Hippocampal formation (tissue), 2 donors: ENCODE data around the gene PCDHA12.
"Not testable (repeated sequence)": the region's sequence is repeated elsewhere in the genome, so short reads cannot be mapped to it uniquely, and the experiment has no call there.

ENCODE experiments used
- DNase-seq, 2 donors: peaks; one replicate each; lab custom pipeline; 2025; lab: John Stamatoyannopoulos, UW

PCDHA12 gene, protein sequence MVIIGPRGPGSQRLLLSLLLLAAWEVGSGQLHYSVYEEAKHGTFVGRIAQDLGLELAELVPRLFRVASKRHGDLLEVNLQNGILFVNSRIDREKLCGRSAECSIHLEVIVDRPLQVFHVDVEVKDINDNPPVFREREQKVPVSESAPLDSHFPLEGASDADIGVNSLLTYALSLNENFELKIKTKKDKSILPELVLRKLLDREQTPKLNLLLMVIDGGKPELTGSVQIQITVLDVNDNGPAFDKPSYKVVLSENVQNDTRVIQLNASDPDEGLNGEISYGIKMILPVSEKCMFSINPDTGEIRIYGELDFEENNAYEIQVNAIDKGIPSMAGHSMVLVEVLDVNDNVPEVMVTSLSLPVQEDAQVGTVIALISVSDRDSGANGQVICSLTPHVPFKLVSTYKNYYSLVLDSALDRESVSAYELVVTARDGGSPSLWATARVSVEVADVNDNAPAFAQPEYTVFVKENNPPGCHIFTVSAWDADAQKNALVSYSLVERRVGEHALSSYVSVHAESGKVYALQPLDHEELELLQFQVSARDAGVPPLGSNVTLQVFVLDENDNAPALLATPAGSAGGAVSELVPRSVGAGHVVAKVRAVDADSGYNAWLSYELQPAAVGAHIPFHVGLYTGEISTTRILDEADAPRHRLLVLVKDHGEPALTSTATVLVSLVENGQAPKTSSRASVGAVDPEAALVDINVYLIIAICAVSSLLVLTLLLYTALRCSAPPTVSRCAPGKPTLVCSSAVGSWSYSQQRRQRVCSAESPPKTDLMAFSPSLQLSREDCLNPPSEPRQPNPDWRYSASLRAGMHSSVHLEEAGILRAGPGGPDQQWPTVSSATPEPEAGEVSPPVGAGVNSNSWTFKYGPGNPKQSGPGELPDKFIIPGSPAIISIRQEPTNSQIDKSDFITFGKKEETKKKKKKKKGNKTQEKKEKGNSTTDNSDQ

DNA sequence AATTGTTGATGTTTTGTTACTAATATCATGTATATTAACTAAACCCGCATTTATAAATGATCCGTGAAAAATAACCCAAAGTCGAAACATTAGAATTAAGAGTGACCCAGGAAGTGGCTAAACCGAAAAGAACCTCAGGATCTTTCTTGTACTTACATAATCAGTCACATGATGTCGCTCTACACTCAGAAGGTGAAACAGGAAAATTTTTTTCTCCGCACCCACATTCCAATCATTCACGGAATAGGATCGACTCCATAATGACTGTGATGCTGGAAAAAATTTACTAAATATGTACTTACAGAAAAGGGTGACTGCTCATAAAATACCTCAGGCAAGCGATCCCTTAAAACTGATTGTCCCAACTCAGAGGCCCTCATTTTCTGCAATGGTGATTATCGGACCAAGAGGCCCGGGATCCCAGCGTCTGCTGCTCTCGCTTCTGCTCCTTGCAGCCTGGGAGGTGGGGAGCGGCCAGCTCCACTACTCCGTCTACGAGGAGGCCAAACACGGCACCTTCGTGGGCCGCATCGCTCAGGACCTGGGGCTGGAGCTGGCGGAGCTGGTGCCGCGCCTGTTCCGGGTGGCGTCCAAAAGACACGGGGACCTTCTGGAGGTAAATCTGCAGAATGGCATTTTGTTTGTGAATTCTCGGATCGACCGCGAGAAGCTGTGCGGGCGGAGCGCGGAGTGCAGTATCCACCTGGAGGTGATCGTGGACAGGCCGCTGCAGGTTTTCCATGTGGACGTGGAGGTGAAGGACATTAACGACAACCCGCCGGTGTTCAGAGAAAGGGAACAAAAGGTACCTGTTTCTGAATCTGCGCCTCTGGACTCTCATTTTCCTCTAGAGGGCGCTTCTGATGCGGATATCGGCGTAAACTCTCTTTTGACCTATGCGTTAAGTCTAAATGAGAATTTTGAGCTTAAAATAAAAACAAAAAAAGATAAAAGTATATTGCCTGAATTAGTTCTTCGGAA lies at the start of gene PCDHA12:
Gene PCDHA12, plus strand, starts transcription at position 224 of the 981 bp plus-strand sequence. Its CDS starts 165 bp downstream, at position 389.
- no peak for DNase-seq

DNA sequence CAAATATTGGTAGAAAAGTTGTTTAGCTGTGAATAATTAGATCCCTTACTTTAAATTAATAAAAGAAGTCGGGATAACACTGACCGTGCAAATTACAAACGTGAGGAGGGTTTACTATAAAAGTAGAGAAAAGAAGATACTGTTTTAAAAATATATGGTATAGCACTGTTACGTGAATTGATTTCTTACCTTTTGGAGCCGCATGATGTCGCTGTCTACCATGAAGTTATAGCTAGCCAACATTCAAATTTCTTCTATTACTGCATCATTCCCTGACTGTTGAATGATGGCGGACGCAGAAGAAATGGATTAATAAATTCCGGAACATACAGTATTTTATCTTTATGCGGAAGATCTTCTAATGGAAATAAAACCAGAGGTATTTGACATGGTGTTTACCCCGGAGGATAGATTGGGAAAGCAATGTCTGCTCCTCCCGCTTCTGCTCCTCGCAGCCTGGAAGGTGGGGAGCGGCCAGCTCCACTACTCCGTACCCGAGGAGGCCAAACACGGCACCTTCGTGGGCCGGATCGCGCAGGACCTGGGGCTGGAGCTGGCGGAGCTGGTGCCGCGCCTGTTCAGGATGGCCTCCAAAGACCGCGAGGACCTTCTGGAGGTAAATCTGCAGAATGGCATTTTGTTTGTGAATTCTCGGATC lies 47.3 kb upstream of the PCDHA12 start, which contains the start of gene PCDHA6:
Gene PCDHA6, plus strand, starts transcription at position 257 of the 658 bp plus-strand sequence. Its CDS starts 132 bp downstream, at position 389.
- DNase-seq: no peak

DNA sequence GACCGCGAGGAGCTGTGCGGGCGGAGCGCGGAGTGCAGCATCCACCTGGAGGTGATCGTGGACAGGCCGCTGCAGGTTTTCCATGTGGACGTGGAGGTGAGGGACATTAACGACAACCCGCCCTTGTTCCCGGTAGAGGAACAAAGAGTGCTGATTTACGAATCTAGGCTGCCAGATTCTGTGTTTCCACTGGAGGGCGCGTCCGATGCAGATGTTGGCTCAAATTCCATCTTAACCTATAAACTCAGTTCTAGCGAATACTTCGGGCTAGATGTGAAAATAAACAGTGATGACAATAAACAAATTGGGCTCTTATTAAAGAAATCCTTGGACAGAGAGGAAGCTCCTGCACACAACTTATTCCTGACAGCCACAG lies 46.8 kb upstream of the PCDHA12 start:
- DNase-seq: no peak

DNA sequence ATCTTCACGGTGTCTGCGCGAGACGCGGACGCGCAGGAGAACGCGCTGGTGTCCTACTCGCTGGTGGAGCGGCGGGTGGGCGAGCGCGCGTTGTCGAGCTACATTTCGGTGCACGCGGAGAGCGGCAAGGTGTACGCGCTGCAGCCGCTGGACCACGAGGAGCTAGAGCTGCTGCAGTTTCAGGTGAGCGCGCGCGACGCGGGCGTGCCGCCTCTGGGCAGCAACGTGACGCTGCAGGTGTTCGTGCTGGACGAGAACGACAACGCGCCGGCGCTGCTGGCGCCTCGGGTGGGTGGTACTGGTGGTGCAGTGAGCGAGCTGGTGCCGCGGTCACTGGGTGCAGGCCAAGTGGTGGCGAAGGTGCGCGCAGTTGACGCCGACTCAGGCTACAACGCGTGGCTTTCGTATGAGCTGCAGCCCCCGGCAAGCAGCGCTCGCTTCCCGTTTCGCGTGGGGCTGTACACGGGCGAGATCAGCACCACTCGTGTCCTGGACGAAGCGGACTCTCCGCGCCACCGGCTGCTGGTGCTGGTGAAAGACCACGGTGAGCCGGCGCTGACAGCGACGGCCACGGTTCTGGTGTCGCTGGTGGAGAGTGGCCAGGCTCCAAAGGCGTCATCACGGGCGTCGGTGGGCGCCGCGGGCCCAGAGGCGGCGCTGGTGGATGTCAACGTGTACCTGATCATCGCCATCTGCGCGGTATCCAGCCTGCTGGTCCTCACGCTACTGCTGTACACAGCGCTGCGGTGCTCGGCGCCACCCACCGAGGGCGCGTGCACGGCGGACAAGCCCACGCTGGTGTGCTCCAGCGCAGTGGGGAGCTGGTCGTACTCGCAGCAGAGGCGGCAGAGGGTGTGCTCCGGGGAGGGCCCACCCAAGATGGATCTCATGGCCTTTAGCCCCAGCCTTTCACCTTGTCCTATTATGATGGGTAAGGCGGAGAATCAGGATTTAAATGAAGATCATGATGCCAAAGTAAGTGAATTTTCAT lies 45.3 kb upstream of the PCDHA12 start:
- not testable (repeated sequence) for DNase-seq

DNA sequence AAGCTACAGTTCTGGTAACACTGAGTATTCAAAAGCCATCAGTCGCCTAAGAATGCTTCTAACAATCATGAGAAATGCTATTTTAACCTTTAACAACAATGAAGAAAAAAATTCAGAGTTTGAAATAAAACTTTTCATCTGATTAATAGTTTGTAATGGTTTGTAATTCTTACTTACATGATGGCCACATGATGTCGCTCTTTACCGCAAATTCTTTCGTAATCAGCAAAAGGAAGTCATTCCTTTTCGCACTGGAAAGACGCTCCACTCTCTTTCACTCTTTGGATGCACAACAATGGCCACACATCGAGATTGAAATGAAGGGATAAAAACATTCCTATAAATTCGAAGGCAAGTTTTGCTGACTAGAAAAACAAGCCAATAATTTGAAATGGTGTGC lies 41.1 kb upstream of the PCDHA12 start, which contains the start of gene PCDHA7:
Gene PCDHA7, plus strand, starts transcription at position 277 of the 400 bp plus-strand sequence. Its CDS starts 115 bp downstream, at position 392.
- DNase-seq: peak in 1 of 2 donors; percentile 9

DNA sequence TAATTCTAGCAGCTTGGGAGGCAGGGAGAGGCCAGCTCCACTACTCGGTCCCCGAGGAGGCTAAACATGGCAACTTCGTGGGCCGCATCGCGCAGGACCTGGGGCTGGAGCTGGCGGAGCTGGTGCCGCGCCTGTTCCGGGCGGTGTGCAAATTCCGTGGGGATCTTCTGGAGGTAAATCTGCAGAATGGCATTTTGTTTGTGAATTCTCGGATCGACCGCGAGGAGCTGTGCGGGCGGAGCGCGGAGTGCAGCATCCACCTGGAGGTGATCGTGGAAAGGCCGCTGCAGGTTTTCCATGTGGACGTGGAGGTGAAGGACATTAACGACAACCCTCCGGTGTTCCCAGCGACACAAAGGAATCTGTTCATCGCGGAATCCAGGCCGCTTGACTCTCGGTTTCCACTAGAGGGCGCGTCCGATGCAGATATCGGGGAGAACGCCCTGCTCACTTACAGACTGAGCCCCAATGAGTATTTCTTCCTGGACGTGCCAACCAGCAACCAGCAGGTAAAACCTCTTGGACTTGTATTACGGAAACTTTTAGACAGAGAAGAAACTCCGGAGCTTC lies 40.6 kb upstream of the PCDHA12 start:
- DNase-seq: not testable (repeated sequence)

DNA sequence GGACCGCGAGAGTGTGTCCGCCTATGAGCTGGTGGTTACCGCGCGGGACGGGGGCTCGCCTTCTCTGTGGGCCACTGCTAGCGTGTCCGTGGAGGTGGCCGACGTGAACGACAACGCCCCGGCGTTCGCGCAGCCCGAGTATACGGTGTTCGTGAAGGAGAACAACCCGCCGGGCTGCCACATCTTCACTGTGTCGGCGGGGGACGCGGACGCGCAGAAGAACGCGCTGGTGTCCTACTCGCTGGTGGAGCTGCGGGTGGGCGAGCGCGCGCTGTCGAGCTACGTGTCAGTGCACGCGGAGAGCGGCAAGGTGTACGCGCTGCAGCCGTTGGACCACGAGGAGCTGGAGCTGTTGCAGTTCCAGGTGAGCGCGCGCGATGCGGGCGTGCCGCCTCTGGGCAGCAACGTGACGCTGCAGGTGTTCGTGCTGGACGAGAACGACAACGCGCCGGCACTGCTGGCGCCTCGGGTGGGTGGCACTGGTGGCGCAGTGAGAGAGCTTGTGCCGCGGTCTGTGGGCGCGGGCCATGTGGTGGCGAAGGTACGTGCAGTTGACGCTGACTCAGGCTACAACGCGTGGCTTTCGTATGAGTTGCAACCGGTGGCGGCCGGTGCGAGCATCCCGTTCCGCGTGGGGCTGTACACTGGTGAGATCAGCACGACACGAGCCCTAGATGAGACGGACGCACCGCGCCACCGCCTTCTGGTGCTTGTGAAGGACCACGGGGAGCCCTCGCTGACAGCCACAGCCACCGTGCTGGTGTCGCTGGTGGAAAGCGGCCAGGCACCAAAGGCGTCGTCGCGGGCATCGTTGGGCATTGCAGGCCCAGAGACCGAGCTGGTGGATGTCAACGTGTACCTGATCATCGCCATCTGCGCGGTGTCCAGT lies 39.2 kb upstream of the PCDHA12 start:
- no peak for DNase-seq

DNA sequence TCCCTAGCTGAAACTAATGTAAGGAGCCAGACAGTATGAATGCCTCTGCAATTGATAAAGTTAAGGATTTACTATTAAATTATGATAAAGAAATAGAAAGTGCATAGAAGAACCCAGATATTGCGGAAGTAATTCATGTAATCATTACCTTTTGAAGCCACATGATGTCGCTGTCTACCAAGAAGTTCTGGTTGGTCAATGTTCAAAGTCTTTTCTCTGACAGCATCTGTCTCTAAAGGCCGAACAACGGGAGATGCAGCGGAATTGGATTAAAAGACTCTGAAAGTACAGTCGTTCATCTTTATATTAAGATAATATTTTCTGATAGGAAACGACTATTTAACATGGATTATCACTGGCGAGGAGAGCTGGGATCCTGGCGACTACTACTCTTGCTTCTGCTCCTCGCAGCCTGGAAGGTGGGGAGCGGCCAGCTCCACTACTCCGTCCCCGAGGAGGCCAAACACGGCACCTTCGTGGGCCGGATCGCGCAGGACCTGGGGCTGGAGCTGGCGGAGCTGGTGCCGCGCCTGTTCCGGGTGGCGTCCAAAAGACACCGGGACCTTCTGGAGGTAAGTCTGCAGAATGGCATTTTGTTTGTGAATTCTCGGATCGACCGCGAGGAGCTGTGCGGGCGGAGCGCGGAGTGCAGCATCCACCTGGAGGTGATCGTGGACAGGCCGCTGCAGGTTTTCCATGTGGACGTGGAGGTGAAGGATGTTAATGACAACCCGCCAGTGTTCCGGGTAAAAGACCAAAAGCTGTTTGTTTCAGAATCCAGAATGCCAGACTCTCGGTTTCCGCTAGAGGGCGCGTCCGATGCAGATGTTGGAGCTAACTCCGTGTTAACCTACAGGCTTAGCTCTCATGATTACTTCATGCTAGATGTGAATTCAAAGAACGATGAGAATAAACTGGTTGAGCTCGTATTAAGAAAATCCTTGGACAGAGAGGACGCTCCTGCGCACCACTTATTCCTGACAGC lies 33.8 kb upstream of the PCDHA12 start, which contains the start of gene PCDHA8:
Gene PCDHA8, plus strand, starts transcription at position 210 of the 985 bp plus-strand sequence. Its CDS starts 135 bp downstream, at position 345.
- peak; percentile 39 to 43 for DNase-seq

DNA sequence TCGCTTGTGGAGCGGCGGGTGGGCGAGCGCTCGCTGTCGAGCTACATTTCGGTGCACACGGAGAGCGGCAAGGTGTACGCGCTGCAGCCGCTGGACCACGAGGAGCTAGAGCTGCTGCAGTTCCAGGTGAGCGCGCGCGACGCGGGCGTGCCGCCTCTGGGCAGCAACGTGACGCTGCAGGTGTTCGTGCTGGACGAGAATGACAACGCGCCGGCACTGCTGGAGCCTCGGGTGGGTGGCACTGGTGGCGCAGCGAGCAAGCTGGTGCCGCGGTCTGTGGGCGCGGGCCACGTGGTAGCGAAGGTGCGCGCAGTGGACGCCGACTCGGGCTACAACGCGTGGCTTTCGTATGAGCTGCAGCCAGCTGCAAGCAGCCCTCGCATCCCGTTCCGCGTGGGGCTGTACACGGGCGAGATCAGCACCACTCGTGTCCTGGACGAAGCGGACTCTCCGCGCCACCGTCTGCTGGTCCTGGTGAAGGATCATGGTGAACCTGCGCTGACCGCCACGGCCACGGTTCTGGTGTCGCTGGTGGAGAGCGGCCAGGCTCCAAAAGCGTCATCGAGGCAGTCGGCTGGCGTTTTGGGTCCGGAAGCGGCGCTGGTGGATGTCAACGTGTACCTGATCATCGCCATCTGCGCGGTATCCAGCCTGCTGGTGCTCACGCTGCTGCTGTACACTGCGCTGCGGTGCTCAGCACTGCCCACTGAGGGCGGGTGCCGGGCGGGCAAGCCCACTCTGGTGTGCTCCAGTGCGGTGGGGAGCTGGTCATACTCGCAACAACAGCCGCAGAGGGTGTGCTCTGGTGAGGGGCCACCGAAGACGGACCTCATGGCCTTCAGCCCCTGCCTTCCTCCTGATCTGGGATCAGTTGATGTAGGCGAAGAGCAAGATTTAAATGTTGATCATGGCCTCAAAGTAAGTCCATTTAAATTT lies 32.0 kb upstream of the PCDHA12 start:
- DNase-seq: no peak

DNA sequence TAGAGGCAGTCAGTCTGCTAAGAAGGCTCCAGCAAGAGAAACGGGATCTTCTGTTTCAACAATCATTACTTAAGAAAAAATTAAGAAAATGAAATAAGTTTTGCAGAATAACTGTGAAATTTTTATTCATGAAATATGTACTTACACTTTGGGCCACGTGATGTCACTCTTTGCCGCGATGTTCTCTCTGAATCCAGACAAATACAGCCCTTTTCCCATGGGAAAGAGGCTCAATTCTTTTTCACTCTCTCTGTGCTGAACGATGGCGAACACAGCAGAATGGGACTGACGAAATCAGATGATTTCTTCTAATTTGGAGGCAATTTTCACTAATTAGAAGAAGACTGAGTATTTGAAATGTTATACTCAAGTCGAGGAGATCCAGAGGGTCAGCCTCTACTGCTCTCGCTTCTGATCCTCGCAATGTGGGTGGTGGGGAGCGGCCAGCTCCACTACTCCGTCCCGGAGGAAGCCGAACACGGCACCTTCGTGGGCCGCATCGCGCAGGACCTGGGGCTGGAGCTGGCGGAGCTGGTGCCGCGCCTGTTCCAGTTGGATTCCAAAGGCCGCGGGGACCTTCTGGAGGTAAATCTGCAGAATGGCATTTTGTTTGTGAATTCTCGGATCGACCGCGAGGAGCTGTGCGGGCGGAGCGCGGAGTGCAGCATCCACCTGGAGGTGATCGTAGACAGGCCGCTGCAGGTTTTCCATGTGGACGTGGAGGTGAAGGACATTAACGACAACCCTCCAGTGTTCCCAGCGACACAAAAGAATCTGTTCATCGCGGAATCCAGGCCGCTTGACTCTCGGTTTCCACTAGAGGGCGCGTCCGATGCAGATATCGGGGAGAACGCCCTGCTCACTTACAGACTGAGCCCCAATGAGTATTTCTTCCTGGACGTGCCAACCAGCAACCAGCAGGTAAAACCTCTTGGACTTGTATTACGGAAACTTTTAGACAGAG lies 26.7 kb upstream of the PCDHA12 start, which contains the start of gene PCDHA9:
Gene PCDHA9, plus strand, starts transcription at position 244 of the 964 bp plus-strand sequence. Its CDS starts 114 bp downstream, at position 358.
- DNase-seq: not testable (repeated sequence)

DNA sequence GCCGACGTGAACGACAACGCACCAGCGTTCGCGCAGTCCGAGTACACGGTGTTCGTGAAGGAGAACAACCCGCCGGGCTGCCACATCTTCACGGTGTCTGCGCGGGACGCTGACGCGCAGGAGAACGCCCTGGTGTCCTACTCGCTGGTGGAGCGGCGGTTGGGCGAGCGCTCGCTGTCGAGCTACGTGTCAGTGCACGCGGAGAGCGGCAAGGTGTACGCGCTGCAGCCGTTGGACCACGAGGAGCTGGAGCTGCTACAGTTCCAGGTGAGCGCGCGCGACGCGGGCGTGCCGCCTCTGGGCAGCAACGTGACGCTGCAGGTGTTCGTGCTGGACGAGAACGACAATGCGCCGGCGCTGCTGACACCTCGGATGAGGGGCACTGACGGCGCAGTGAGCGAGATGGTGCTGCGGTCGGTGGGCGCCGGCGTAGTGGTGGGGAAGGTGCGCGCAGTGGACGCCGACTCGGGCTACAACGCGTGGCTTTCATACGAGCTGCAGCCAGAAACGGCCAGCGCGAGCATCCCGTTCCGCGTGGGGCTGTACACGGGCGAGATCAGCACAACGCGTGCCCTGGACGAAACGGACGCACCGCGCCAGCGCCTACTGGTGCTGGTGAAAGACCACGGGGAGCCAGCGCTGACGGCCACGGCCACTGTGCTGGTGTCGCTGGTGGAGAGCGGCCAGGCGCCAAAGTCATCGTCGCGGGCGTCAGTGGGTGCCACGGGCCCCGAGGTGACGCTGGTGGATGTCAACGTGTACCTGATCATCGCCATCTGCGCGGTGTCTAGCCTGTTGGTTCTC lies 25.1 kb upstream of the PCDHA12 start:
- DNase-seq: not testable (repeated sequence)

DNA sequence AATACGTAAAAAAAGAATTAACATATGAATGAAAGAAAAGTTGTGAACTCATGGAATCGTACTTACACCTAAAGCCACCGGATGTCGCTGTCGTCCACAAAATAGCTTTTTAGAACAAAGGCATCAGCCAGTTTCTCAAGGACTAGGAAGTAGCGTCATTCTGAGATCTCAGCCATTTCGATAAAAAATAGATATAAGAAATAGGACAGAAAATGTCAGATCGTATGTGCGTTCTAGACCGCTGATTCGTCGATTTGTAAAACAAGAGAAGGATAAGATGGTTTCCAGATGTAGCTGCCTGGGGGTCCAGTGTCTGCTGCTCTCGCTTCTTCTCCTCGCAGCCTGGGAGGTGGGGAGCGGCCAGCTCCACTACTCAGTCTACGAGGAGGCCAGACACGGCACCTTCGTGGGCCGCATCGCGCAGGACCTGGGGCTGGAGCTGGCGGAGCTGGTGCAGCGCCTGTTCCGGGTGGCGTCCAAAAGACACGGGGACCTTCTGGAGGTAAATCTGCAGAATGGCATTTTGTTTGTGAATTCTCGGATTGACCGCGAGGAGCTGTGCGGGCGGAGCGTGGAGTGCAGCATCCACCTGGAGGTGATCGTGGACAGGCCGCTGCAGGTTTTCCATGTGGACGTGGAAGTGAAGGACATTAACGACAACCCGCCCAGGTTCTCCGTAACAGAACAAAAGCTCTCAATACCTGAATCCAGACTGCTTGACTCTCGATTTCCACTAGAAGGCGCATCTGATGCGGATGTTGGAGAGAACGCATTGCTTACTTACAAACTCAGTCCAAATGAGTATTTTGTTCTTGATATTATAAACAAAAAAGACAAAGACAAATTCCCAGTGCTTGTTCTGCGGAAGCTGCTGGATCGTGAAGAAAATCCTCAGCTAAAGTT lies 19.1 kb upstream of the PCDHA12 start, which contains the start of gene PCDHA10:
Gene PCDHA10, plus strand, starts transcription at position 126 of the 903 bp plus-strand sequence. Its CDS starts 152 bp downstream, at position 278.
- peak in 1 of 2 donors; percentile 48 for DNase-seq
